ENCODE measurements around the gene RPS6KA3. TPM values are rescaled to one million over a fixed set of nuclear protein-coding genes. Genes with fewer than 3 reads are reported as not detected.

Gene RPS6KA3
- total RNA-seq, 1 experiment from 2014 or later, result 9.2 TPM

- no peak overlapping the region for H3K9ac ChIP-seq (ENCODE audit: extremely low read depth, insufficient read length, low read length)
- no peak overlapping the region for H3K56ac ChIP-seq (ENCODE audit: insufficient read length, low read depth, low read length)
- no peaks in the 10 kb centered on the region for H4K20me1 ChIP-seq (ENCODE audit: control insufficient read depth, insufficient read depth, insufficient read length)
- no peak overlapping the region for H3K18ac ChIP-seq (ENCODE audit: insufficient read length, low read depth, low read length)
- no peak overlapping the region for H3K4me3 Mint-ChIP-seq
- H3K4ac ChIP-seq (ENCODE audit: low read depth, low read length), result no peak overlapping the region
- no peak for TF ChIP-seq CTCF (conservative IDR thresholded peaks at IDR 0.05)
- peaks cover 24 to 30% of the 10 kb centered on the region in 2 experiments for H3K9me3 Mint-ChIP-seq
- no peaks in the 10 kb centered on the region for H3K4me1 ChIP-seq (ENCODE audit: insufficient read depth, low read length)
- no peak overlapping the region for H4K91ac ChIP-seq (ENCODE audit: insufficient read length, low read depth, low read length)
- no peak overlapping the region for H2AK5ac ChIP-seq (ENCODE audit: insufficient read length, low read length)
- H3K36me3 Mint-ChIP-seq (ENCODE audit: insufficient read depth in 1 of 3, low read depth in 3 of 3), result peaks cover 6 to 23% (median 7%) of the 10 kb centered on the region in 3 experiments
- no peak overlapping the region for H3T11ph ChIP-seq (ENCODE audit: low read length)
- no peak overlapping the region for H3K14ac ChIP-seq (ENCODE audit: insufficient read depth, low read length)
- WGBS (ENCODE audit: extremely low coverage, insufficient read length, low lambda C conversion rate), result no CpG with 5 or more reads among the region's 2 CpGs
- H4K8ac ChIP-seq (replicated peaks; ENCODE audit: insufficient read length, low read depth, low read length), result no peak overlapping the region
- no peak for DNase-seq
- no peak overlapping the region for H2BK20ac ChIP-seq (ENCODE audit: low read depth, low read length, poor library complexity, severe bottlenecking)
- H3K9me3 ChIP-seq (ENCODE audit: control insufficient read depth, low read depth, low read length), result peaks cover 9% of the 10 kb centered on the region
- no peak overlapping the region for H3K23ac ChIP-seq (ENCODE audit: insufficient read length, low read depth, low read length)
- no peak overlapping the region for H2BK15ac ChIP-seq (ENCODE audit: low read depth, low read length)
- no peak overlapping the region for H2BK5ac ChIP-seq (ENCODE audit: insufficient read length, low read length)
- no peaks in the 10 kb centered on the region for H3K23me2 ChIP-seq (ENCODE audit: insufficient read length, low read depth, low read length, poor library complexity, severe bottlenecking)
- no peak overlapping the region for H4K5ac ChIP-seq (ENCODE audit: insufficient read length, low read depth, low read length)
- no peaks in the 10 kb centered on the region for H3K27me3 ChIP-seq (ENCODE audit: insufficient read depth, low read length)
- H2AFZ ChIP-seq (ENCODE audit: low read length), result no peak overlapping the region
- no peak overlapping the region for H3K4me2 ChIP-seq (ENCODE audit: insufficient read depth, insufficient read length, low read length)
- H3K79me1 ChIP-seq (ENCODE audit: insufficient read depth, low read depth, low read length, poor library complexity, severe bottlenecking), result no peaks in the 10 kb centered on the region
- no peaks in the 10 kb centered on the region for H3K79me2 ChIP-seq (ENCODE audit: insufficient read depth, low read length)
- H2BK12ac ChIP-seq (ENCODE audit: insufficient read length, low read depth, low read length), result no peak overlapping the region
- no peak overlapping the region for H3K27ac Mint-ChIP-seq
- no peak overlapping the region for H3K27ac ChIP-seq (ENCODE audit: insufficient read length, low read depth, low read length)
- no peak overlapping the region for H2BK120ac ChIP-seq (ENCODE audit: low read depth, low read length, poor library complexity, severe bottlenecking)
- no peaks in the 10 kb centered on the region for H3K4me1 Mint-ChIP-seq
- no peaks in the 10 kb centered on the region; the same call in 1 of the 2 replicates for H3K27me3 Mint-ChIP-seq (ENCODE audit: low read depth)
These were observed 93.4 kb downstream of the RPS6KA3 start for GRCh38 chrX:20173313-20173712.
